ENCODE measurements around the gene ASTN2. TPM values are rescaled to one million over a fixed set of nuclear protein-coding genes. Genes with fewer than 3 reads are reported as not detected.

ASTN2 gene
- total RNA-seq, 1 donor from 2014 or later: 10.0 TPM

DNA sequence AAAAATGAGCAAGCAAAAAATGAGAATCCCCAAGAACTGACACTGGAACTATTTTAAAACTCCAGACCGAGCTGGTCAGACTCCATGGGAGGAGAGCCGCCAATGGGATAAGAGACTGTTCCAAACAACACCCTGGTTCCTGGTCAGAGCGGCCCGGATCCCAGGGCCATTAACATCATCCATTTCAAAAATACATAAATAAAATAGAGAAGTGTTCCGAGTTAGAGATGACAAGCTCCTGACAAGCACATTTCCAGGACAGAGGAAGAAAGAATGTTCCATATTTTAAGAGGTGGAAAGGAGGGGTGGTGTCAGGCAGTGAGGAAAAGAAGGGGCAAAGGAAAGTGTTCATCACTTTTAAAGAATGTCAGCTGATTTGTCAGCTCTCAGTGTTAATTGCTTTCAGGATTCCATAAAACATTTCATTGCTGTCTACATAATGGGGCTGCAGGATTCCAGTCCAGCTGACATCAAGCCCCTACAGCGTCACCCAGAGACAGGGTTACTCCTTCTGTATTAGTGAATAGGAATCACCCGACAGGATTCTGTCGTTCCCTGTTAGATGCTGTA is 930.3 kb downstream of the ASTN2 start:
- Mint-ChIP-seq H3K4me3 (ENCODE audit: unreplicated experiment) (no peak overlapping the region), H3K4me1 (ENCODE audit: unreplicated experiment) (peaks cover 6% of the 10 kb centered on the region), H3K27ac (ENCODE audit: unreplicated experiment) (no peak overlapping the region)

DNA sequence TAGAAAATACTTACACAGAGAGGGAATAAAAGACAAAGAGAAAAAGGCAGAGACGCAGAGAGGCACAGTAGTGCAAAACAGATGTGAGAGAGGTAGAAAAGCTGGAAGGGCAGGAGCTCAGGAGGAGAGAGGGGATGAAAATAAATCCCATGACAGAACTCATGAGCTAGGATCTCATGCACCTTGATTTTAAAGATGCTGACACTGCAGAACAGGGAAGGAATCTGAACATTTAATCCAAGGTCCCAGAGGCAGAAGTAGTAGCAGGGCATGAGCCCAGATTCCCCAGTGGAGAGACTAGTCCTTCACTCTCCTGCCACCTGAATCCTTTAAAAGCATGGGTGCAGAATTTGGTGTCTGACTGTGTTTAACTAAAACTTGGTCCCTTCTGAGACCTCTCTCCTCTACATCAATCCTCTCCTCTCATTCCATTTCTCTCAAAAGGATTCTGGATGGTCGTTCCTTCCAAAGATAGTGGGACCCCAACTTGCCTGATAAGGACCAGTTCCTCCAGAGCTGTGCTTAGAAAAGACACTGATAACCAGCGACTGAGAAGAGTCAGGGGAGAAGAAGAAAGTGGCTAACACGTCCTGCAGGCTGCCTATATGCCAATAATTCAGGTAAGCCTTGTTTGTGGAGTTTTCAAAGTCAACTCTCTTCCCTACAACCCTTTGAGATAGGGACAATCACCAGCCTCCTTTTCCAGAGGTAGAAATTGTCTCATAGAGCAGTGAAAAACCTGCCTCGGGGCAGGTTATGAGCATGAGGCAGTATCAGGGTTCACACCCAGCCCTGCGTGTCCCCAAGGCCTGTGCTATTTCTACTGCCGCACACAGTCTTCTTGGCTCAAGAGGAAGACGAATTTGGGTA is 931.0 kb downstream of the ASTN2 start:
- Mint-ChIP-seq H3K4me1 (ENCODE audit: unreplicated experiment) (peaks cover 6% of the 10 kb centered on the region), H3K36me3 (ENCODE audit: low read depth, unreplicated experiment) (no peaks in the 10 kb centered on the region), H3K9me3 (ENCODE audit: unreplicated experiment) (no peaks in the 10 kb centered on the region), H3K27ac (ENCODE audit: unreplicated experiment) (no peak overlapping the region), H3K4me3 (ENCODE audit: unreplicated experiment) (no peak overlapping the region), H3K27me3 (ENCODE audit: unreplicated experiment) (no peaks in the 10 kb centered on the region)
- no peak for DNase-seq (ENCODE audit: low spot score)
- TF ChIP-seq, protein P1, sequence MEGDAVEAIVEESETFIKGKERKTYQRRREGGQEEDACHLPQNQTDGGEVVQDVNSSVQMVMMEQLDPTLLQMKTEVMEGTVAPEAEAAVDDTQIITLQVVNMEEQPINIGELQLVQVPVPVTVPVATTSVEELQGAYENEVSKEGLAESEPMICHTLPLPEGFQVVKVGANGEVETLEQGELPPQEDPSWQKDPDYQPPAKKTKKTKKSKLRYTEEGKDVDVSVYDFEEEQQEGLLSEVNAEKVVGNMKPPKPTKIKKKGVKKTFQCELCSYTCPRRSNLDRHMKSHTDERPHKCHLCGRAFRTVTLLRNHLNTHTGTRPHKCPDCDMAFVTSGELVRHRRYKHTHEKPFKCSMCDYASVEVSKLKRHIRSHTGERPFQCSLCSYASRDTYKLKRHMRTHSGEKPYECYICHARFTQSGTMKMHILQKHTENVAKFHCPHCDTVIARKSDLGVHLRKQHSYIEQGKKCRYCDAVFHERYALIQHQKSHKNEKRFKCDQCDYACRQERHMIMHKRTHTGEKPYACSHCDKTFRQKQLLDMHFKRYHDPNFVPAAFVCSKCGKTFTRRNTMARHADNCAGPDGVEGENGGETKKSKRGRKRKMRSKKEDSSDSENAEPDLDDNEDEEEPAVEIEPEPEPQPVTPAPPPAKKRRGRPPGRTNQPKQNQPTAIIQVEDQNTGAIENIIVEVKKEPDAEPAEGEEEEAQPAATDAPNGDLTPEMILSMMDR (IDR thresholded peaks at IDR 0.05; ENCODE audit: unreplicated experiment): no peak

More for the DNA sequence above, 930.3 kb downstream of the ASTN2 start:
- no peak for DNase-seq (ENCODE audit: low spot score)
- Mint-ChIP-seq H3K36me3 (ENCODE audit: low read depth, unreplicated experiment) (no peaks in the 10 kb centered on the region), H3K9me3 (ENCODE audit: unreplicated experiment) (no peaks in the 10 kb centered on the region), H3K27me3 (ENCODE audit: unreplicated experiment) (no peaks in the 10 kb centered on the region)
- TF ChIP-seq, protein P1 (IDR thresholded peaks at IDR 0.05; ENCODE audit: unreplicated experiment): no peak

DNA sequence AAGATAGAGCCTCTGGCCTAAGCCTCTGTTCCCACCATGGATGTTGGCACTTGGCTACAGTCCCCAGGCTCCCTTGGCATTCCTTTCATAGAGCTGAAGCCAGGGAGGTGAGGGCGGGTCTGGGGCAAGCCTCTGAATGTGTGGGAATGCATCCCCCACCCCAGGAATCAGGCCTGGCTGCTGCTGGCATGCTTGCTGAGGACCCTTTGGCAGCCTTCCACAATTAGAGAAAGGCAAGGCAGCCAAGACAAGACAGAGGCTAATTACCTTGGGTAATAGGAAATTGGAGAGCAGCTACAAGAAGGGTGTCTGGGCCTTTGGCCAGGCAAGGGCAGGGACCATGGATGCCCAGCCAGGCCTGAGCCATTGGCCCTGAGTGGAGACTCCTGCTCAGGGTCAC is 932.1 kb downstream of the ASTN2 start:
- TF ChIP-seq, protein P1 (IDR thresholded peaks at IDR 0.05; ENCODE audit: unreplicated experiment): no peak
- Mint-ChIP-seq H3K36me3 (ENCODE audit: low read depth, unreplicated experiment) (peaks cover 2% of the 10 kb centered on the region), H3K27me3 (ENCODE audit: unreplicated experiment) (no peaks in the 10 kb centered on the region), H3K9me3 (ENCODE audit: unreplicated experiment) (no peaks in the 10 kb centered on the region), H3K27ac (ENCODE audit: unreplicated experiment) (no peak overlapping the region), H3K4me3 (ENCODE audit: unreplicated experiment) (no peak overlapping the region), H3K4me1 (ENCODE audit: unreplicated experiment) (peaks cover 6% of the 10 kb centered on the region)
- DNase-seq (ENCODE audit: low spot score): no peak

DNA sequence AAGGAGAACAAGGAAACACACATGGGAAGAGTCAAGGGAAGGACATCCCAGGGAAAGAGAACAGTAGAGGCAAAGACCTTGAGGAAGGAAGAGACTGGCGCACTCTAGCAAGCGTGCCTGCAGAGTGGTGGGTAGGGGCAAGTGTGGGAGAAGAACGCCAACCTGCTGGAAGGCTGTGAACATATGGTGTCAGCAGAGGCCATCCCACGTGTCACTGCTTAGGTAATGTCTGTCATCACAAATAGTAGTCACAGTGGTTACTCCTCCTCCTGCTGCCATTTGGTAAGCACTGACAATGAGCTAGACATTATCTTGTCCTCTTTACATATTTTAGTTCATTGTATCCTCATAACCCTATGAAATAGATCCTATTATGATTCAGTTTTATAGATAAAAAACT is 934.2 kb downstream of the ASTN2 start:
- Mint-ChIP-seq H3K4me1 (ENCODE audit: unreplicated experiment) (peaks cover 6% of the 10 kb centered on the region), H3K27ac (ENCODE audit: unreplicated experiment) (no peak overlapping the region), H3K4me3 (ENCODE audit: unreplicated experiment) (no peak overlapping the region)

More for the DNA sequence above, 934.2 kb downstream of the ASTN2 start:
- DNase-seq (ENCODE audit: low spot score): no peak
- no peaks in the 10 kb centered on the region for H3K9me3 Mint-ChIP-seq (ENCODE audit: unreplicated experiment)
- peaks cover 4% of the 10 kb centered on the region for H3K36me3 Mint-ChIP-seq (ENCODE audit: low read depth, unreplicated experiment)
- TF ChIP-seq, protein P1 (IDR thresholded peaks at IDR 0.05; ENCODE audit: unreplicated experiment): no peak
- H3K27me3 Mint-ChIP-seq (ENCODE audit: unreplicated experiment): peaks cover 3% of the 10 kb centered on the region
